GM12878 (cell line): ENCODE results near the gene GCSAM. TPM values are rescaled to one million over a fixed set of nuclear protein-coding genes. Genes with fewer than 3 reads are reported as not detected.

Source experiments
- ATF3 ChIP-seq: IDR thresholded peaks from 2 replicates; pipeline ENCODE4 v1.6.1; 2011; ENCODE audit warnings: low read depth, mild to moderate bottlenecking, low read length, moderate library complexity, borderline replicate concordance; ENCODE audit errors: extremely low read depth
- BACH1 ChIP-seq: fragments of 450-650 bp; IDR thresholded peaks from 2 replicates; pipeline ENCODE4 v1.6.1; 2017; ENCODE audit warnings: mild to moderate bottlenecking, borderline replicate concordance
- CBX3 ChIP-seq: fragments of 200-600 bp; sonication (generic); IDR thresholded peaks from 2 replicates; pipeline ENCODE4 v1.6.1; 2016; ENCODE audit warnings: low read depth, borderline replicate concordance
- CHD2 ChIP-seq: IDR thresholded peaks from 2 replicates; pipeline ENCODE4 v1.6.1; 2011; ENCODE audit warnings: low read depth, low read length, improper control_type of control experiment, borderline replicate concordance
- EED ChIP-seq: sonication (generic); IDR thresholded peaks from 2 replicates; pipeline ENCODE4 v1.6.1; 2016; ENCODE audit warnings: antibody characterized with exemption, low read depth
- FOS ChIP-seq: IDR thresholded peaks from 3 replicates; pipeline ENCODE4 v1.6.1; 2011; ENCODE audit warnings: borderline replicate concordance; ENCODE audit not compliant: insufficient read length; ENCODE audit errors: extremely low read depth
- FOXK2 ChIP-seq: fragments of 450-650 bp; IDR thresholded peaks from 2 replicates; pipeline ENCODE4 v1.6.1; 2017; ENCODE audit warnings: mild to moderate bottlenecking, moderate library complexity
- GATAD2B ChIP-seq: fragments of 450-650 bp; conservative IDR thresholded peaks from 2 replicates; pipeline ENCODE4 v1.6.1; 2017; ENCODE audit warnings: low read depth, mild to moderate bottlenecking, moderate library complexity
- HDGF ChIP-seq: fragments of 450-650 bp; IDR thresholded peaks from 2 replicates; pipeline ENCODE4 v1.6.1; 2016; ENCODE audit warnings: antibody characterized with exemption
- MEF2B ChIP-seq: fragments of 450-650 bp; IDR thresholded peaks from 2 replicates; pipeline ENCODE4 v1.6.1; 2018; ENCODE audit warnings: mild to moderate bottlenecking, moderate library complexity; ENCODE audit not compliant: partially characterized antibody, poor library complexity, severe bottlenecking
- MLLT1 ChIP-seq: fragments of 450-650 bp; IDR thresholded peaks from 2 replicates; pipeline ENCODE4 v1.6.1; 2016; ENCODE audit warnings: mild to moderate bottlenecking
- PKNOX1 ChIP-seq: fragments of 450-650 bp; IDR thresholded peaks from 2 replicates; pipeline ENCODE4 v1.6.1; 2016; ENCODE audit warnings: mild to moderate bottlenecking
- PML ChIP-seq: IDR thresholded peaks from 2 replicates; pipeline ENCODE4 v1.6.1; 2012; ENCODE audit warnings: low read length, inconsistent platforms
- POLR2AphosphoS2 ChIP-seq: IDR thresholded peaks from 2 replicates; pipeline ENCODE4 v1.6.1; 2011; ENCODE audit warnings: low read depth, mild to moderate bottlenecking, low read length, improper control_type of control experiment, moderate library complexity
- PRDM15 ChIP-seq: fragments of 450-650 bp; formaldehyde crosslinking; IDR thresholded peaks from 2 replicates; pipeline ENCODE4 v1.4.0; 2020; ENCODE audit warnings: mild to moderate bottlenecking, moderate library complexity
- RELA ChIP-seq: fragments of 450-650 bp; IDR thresholded peaks from 2 replicates; pipeline ENCODE4 v1.8.0; 2014; ENCODE audit warnings: borderline replicate concordance; ENCODE audit not compliant: partially characterized antibody
- SMARCA5 ChIP-seq: fragments of 450-650 bp; IDR thresholded peaks from 2 replicates; pipeline ENCODE4 v1.6.1; 2017; ENCODE audit warnings: mild to moderate bottlenecking
- SREBF1 ChIP-seq: IDR thresholded peaks from 2 replicates; pipeline ENCODE4 v1.6.1; 2012; ENCODE audit warnings: mild to moderate bottlenecking, low read length
- SRF ChIP-seq, 2 experiments: IDR thresholded peaks; 2 replicates each; pipeline ENCODE4 v1.6.1; 2011; ENCODE audit warnings: low read depth in 2 of 2, low read length in 2 of 2, mild to moderate bottlenecking in 1 of 2, moderate library complexity in 1 of 2
- SUZ12 ChIP-seq: fragments of 200-600 bp; sonication (generic); IDR thresholded peaks from one replicate; pipeline ENCODE4 v1.6.1; 2018; ENCODE audit warnings: antibody characterized with exemption, mild to moderate bottlenecking; ENCODE audit not compliant: unreplicated experiment
- TARDBP ChIP-seq: IDR thresholded peaks from 2 replicates; pipeline ENCODE4 v1.6.1; 2016; ENCODE audit warnings: borderline replicate concordance
- TBL1XR1 ChIP-seq: IDR thresholded peaks from 2 replicates; pipeline ENCODE4 v1.6.1; 2012; ENCODE audit warnings: low read depth, low read length, improper control_type of control experiment
- ZNF384 ChIP-seq: IDR thresholded peaks from 2 replicates; pipeline ENCODE4 v1.6.1; 2012; ENCODE audit warnings: low read depth, mild to moderate bottlenecking, low read length, improper control_type of control experiment, borderline replicate concordance
- ZZZ3 ChIP-seq: IDR thresholded peaks from 2 replicates; pipeline ENCODE4 v1.6.1; 2011; ENCODE audit warnings: low read depth; ENCODE audit not compliant: control insufficient read depth, insufficient read length
- polyA plus RNA-seq, 11 experiments: library from polyadenylated mRNA; depleted of rRNA in 4 of 11; unstranded in 6 of 11; stranded (reverse) in 5 of 11; fragments of >200 nt; fragmentation: Nextera tagmentation in 4 of 11; fragmentation: Illumina TruSeq in 1 of 11; extraction: Ambion mirVana in 4 of 11; extraction: Trizol in 1 of 11; gene quantifications; 1 replicate in 1 of 11; 2 replicates in 10 of 11; pipeline versions ENCODE4 v1.2.1 to v1.2.3, GENCODE V29; 2011 to 2016; ENCODE audit warnings: inconsistent platforms in 2 of 11, missing spikeins in 2 of 11, low read depth in 1 of 11
- total RNA-seq, 4 experiments: library from RNA; depleted of rRNA in 3 of 4; stranded (reverse); fragments of >200 nt in 3 of 4; fragmentation: Illumina TruSeq in 1 of 4; extraction: Trizol in 1 of 4; gene quantifications; 2 replicates each; pipeline versions ENCODE4 v1.2.1 to v1.2.3, GENCODE V29; 2013 to 2021

The GCSAM gene
- total and polyA plus RNA-seq, 10 of the 15 experiments (the other 5 are each of a cell fraction or from before 2014, with no cell fraction given) = 81.5 to 407 (median 107) TPM

GRCh38 chr3:112116748-112117186 is 16.3 kb downstream of the GCSAM start (continued):
- TF ChIP-seq ZNF384 = no peak
- peak; percentile 15 for TF ChIP-seq RELA
- no peak for TF ChIP-seq ZZZ3
- TF ChIP-seq SUZ12 = no peak
- TF ChIP-seq MEF2B = no peak
- peak; percentile 65; the same call in 1 of the 2 replicates for TF ChIP-seq POLR2AphosphoS2
- peak; percentile 81 for TF ChIP-seq HDGF
- TF ChIP-seq FOXK2 = no peak
- TF ChIP-seq SMARCA5 = no peak; the same call in 1 of the 2 replicates
- no peak for TF ChIP-seq TARDBP
- 0 out of 2 replicates have a peak, but pooled peaks have one; percentile 25 for TF ChIP-seq BACH1
- TF ChIP-seq MLLT1 = peak; percentile 98
- no peak for TF ChIP-seq FOS
- no peak for TF ChIP-seq PKNOX1
- no peak for TF ChIP-seq GATAD2B
- no peak for TF ChIP-seq EED
- TF ChIP-seq TBL1XR1 = no peak
- no peak for TF ChIP-seq PML
- TF ChIP-seq PRDM15 = no peak
- TF ChIP-seq SREBF1 = no peak
- TF ChIP-seq SRF (IDR thresholded peaks at IDR 0.05; ENCODE audit: low read depth in 2 of 2, low read length in 2 of 2) = no peak
- TF ChIP-seq CBX3 = no peak
- no peak for TF ChIP-seq ATF3
- TF ChIP-seq CHD2 = no peak
